ENCODE measurements around the gene MOCS3. TPM values are rescaled to one million over a fixed set of nuclear protein-coding genes. Genes with fewer than 3 reads are reported as not detected.

The MOCS3 gene
- total RNA-seq, 2 experiments from 2014 or later, result 2.7 to 3.0 TPM

GRCh38 chr20:50967586-50967985, 9.0 kb downstream of the MOCS3 start:
- H3K4me1 Mint-ChIP-seq (ENCODE audit: low read depth), result no peaks in the 10 kb centered on the region
- CTCF ChIA-PET, result interaction anchor here (0.6 kb wide), 1 partner anchor 230 kb away, joined by 3 read pairs; no protein-coding TSS in a partner anchor
- peaks cover 4% of the 10 kb centered on the region for H3K36me3 Mint-ChIP-seq (ENCODE audit: low read depth)
- H3K27me3 Mint-ChIP-seq, result peaks cover 4% of the 10 kb centered on the region
- TF ChIP-seq CTCF (IDR thresholded peaks at IDR 0.05), result no peak
- POLR2A ChIA-PET, result no interaction called here
- H3K9me3 Mint-ChIP-seq, result no peaks in the 10 kb centered on the region
- Histone ChIP-seq H3K36me3 (ENCODE audit: insufficient read depth, low read length) (no peaks in the 10 kb centered on the region), H3K4me3 (ENCODE audit: low read length) (no peak overlapping the region), H3K9me3 (ENCODE audit: control insufficient read depth in 1 of 2, insufficient read depth in 1 of 2, low read length in 2 of 2) (no peaks in the 10 kb centered on the region), H3K4me1 (ENCODE audit: insufficient read depth, low read length) (no peaks in the 10 kb centered on the region), H3K27ac (ENCODE audit: low read depth in 1 of 2, low read length in 2 of 2) (no peak overlapping the region), H3K27me3 (ENCODE audit: control insufficient read depth in 1 of 2, insufficient read depth in 2 of 2, low read length in 2 of 2) (peaks cover 0 to 5% of the 10 kb centered on the region in 2 experiments)
- intact Hi-C loops (cut with DNase I, micrococcal nuclease), result no loop called here
- DNase-seq, result no peak
- ATAC-seq (ENCODE audit: poor library complexity), result no peak
- H3K4me3 Mint-ChIP-seq, result no peak overlapping the region
- H3K27ac Mint-ChIP-seq, result no peak overlapping the region

GRCh38 chr20:50968289-50968688, 9.7 kb downstream of the MOCS3 start:
- Histone ChIP-seq H3K36me3 (ENCODE audit: insufficient read depth, low read length) (no peaks in the 10 kb centered on the region), H3K27me3 (ENCODE audit: control insufficient read depth in 1 of 2, insufficient read depth in 2 of 2, low read length in 2 of 2) (peaks cover 0 to 5% of the 10 kb centered on the region in 2 experiments), H3K9me3 (ENCODE audit: control insufficient read depth in 1 of 2, insufficient read depth in 1 of 2, low read length in 2 of 2) (no peaks in the 10 kb centered on the region), H3K27ac (ENCODE audit: low read depth in 1 of 2, low read length in 2 of 2) (no peak overlapping the region), H3K4me1 (ENCODE audit: insufficient read depth, low read length) (no peaks in the 10 kb centered on the region), H3K4me3 (ENCODE audit: low read length) (no peak overlapping the region)
- Mint-ChIP-seq H3K36me3 (ENCODE audit: low read depth) (peaks cover 2% of the 10 kb centered on the region), H3K9me3 (no peaks in the 10 kb centered on the region), H3K27ac (no peak overlapping the region), H3K4me3 (no peak overlapping the region), H3K4me1 (ENCODE audit: low read depth) (no peaks in the 10 kb centered on the region), H3K27me3 (peaks cover 8% of the 10 kb centered on the region)
- TF ChIP-seq CTCF (IDR thresholded peaks at IDR 0.05), result no peak
- ChIA-PET POLR2A (no interaction called here), CTCF (interaction anchor here (0.6 kb wide), 1 partner anchor 231 kb away, joined by 3 read pairs; no protein-coding TSS in a partner anchor)
- no peak for ATAC-seq (ENCODE audit: poor library complexity)
- intact Hi-C loops (cut with DNase I, micrococcal nuclease), result no loop called here
- no peak for DNase-seq

GRCh38 chr20:50969435-50969834, 10.8 kb downstream of the MOCS3 start:
- intact Hi-C loops (cut with DNase I, micrococcal nuclease), result no loop called here
- no peaks in the 10 kb centered on the region for H3K36me3 Mint-ChIP-seq (ENCODE audit: low read depth)
- no peaks in the 10 kb centered on the region for H3K36me3 ChIP-seq (ENCODE audit: insufficient read depth, low read length)
- H3K9me3 ChIP-seq (ENCODE audit: control insufficient read depth in 1 of 2, insufficient read depth in 1 of 2, low read length in 2 of 2), result no peaks in the 10 kb centered on the region
- TF ChIP-seq CTCF (IDR thresholded peaks at IDR 0.05), result no peak
- no peaks in the 10 kb centered on the region for H3K9me3 Mint-ChIP-seq
- H3K4me1 Mint-ChIP-seq (ENCODE audit: low read depth), result no peaks in the 10 kb centered on the region
- H3K4me1 ChIP-seq (ENCODE audit: insufficient read depth, low read length), result no peaks in the 10 kb centered on the region
- no peak overlapping the region for H3K27ac ChIP-seq (ENCODE audit: low read depth in 1 of 2, low read length in 2 of 2)
- peaks cover 9% of the 10 kb centered on the region for H3K27me3 Mint-ChIP-seq
- POLR2A ChIA-PET, result no interaction called here
- ATAC-seq (ENCODE audit: poor library complexity) (no peak), DNase-seq (no peak)
- no peak overlapping the region for H3K4me3 Mint-ChIP-seq
- peaks cover 0 to 5% of the 10 kb centered on the region in 2 experiments for H3K27me3 ChIP-seq (ENCODE audit: control insufficient read depth in 1 of 2, insufficient read depth in 2 of 2, low read length in 2 of 2)
- CTCF ChIA-PET, result no interaction called here
- no peak overlapping the region for H3K27ac Mint-ChIP-seq
- no peak overlapping the region for H3K4me3 ChIP-seq (ENCODE audit: low read length)
